GM12878 (cell line): Measurements from ENCODE around the gene DCTN2.
A peak's percentile ranks its signal among the peaks of the same experiment; 100 is the strongest.

Experiments used
- CREB1 ChIP-seq: IDR thresholded peaks from 2 replicates; pipeline ENCODE4 v1.6.1; 2012; ENCODE audit warnings: low read depth, mild to moderate bottlenecking, inconsistent platforms
- POLR2AphosphoS5 ChIP-seq: IDR thresholded peaks from 2 replicates; pipeline ENCODE4 v1.6.1; 2011; ENCODE audit warnings: mild to moderate bottlenecking, low read length, inconsistent platforms
- SIN3A ChIP-seq: IDR thresholded peaks from 2 replicates; pipeline ENCODE4 v1.6.1; 2012; ENCODE audit warnings: low read depth, low read length, improper control_type of control experiment
- YY1 ChIP-seq: IDR thresholded peaks from 2 replicates; pipeline ENCODE4 v1.6.1; 2011; ENCODE audit warnings: low read depth, mild to moderate bottlenecking, low read length
- TF ChIP-seq, protein P1 (sequence below), 3 experiments: IDR thresholded peaks in 2 of 3; conservative IDR thresholded peaks in 1 of 3; 2 replicates each; pipeline ENCODE4 v1.5.1; 2011; ENCODE audit warnings: low read depth in 3 of 3, low read length in 3 of 3, mild to moderate bottlenecking in 3 of 3, control low read depth in 2 of 3, moderate library complexity in 2 of 3, inconsistent platforms in 1 of 3, mixed read lengths in 1 of 3; ENCODE audit not compliant: control insufficient read depth in 2 of 3, insufficient read depth in 1 of 3; ENCODE audit errors: extremely low read depth in 1 of 3

DNA sequence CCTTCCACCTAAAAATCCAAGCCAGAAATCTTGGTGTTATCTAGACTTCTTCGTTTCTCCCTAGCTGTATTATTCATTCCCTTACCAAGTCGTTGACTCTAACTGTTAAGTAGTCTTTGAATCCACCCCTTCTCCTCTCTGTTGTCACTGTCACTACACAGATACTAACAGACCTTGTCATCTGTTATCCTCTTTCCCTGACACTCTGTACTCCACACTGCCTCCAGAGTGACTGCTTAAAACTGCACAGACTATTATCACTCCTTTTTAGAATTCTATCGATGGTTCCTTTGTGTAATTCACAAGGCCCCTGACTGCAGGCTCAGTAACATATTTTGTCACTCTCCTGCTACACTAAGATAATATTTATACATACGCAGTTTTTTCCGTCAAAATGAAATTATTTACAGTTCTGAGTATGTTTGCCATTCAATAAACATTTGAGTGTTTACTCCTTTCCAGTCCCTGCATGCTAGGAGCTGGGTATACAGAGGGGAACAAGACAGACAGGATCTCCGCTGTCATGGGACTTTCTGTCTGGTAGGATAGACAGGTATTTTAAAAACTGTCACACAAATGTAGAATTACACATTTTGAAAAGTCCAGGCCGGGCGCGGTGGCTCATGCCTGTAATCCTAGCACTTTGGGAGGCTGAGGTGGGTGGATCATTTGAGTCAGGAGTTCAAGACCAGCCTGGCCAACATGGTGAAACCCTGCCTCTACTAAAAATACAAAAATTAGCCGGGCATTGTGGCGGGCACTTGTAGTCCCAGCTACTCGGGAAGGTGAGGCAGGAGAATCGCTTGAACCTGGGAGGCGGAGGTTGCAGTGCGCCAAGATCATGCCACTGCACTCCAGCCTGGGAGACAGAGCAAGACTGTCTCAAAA, 55.4 kb downstream of the DCTN2 start:
- TF ChIP-seq, protein P1, sequence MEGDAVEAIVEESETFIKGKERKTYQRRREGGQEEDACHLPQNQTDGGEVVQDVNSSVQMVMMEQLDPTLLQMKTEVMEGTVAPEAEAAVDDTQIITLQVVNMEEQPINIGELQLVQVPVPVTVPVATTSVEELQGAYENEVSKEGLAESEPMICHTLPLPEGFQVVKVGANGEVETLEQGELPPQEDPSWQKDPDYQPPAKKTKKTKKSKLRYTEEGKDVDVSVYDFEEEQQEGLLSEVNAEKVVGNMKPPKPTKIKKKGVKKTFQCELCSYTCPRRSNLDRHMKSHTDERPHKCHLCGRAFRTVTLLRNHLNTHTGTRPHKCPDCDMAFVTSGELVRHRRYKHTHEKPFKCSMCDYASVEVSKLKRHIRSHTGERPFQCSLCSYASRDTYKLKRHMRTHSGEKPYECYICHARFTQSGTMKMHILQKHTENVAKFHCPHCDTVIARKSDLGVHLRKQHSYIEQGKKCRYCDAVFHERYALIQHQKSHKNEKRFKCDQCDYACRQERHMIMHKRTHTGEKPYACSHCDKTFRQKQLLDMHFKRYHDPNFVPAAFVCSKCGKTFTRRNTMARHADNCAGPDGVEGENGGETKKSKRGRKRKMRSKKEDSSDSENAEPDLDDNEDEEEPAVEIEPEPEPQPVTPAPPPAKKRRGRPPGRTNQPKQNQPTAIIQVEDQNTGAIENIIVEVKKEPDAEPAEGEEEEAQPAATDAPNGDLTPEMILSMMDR (IDR thresholded peaks at IDR 0.05 in 2 of 3, conservative IDR thresholded peaks at IDR 0.05 in 1 of 3; ENCODE audit: control insufficient read depth in 2 of 3, extremely low read depth in 1 of 3, insufficient read depth in 1 of 3, low read depth in 3 of 3, low read length in 3 of 3), result peak in 2 of 3 experiments; percentile 23 to 34; a peak in 3 of 6 replicates
- no peak for TF ChIP-seq YY1
- no peak for TF ChIP-seq CREB1
- TF ChIP-seq POLR2AphosphoS5, result no peak
- TF ChIP-seq SIN3A, result no peak
